CD14-positive monocyte (primary cell): Measurements from ENCODE around the gene ZNF688. TPM values are rescaled to one million over a fixed set of nuclear protein-coding genes. Genes with fewer than 3 reads are reported as not detected.

Experiments
- DNase-seq, 3 donors: peaks; one replicate each; pipeline ENCODE4 v3.0.0-alpha.2; 2011 to 2022
- H2AFZ ChIP-seq: 2 replicates; pipeline ENCODE4 v1.6.0; 2012; ENCODE audit warnings: mild to moderate bottlenecking, low read depth, low read length, inconsistent platforms; ENCODE audit not compliant: insufficient read depth, poor library complexity, severe bottlenecking
- H3K27ac ChIP-seq, 2 donors: 1 replicate in 1 of 2; 2 replicates in 1 of 2; pipeline ENCODE4 v1.5.1; 2012 to 2013; ENCODE audit warnings: low read length in 2 of 2, control low read depth in 1 of 2, inconsistent platforms in 1 of 2, low read depth in 1 of 2, mild to moderate bottlenecking in 1 of 2
- H3K27me3 ChIP-seq, 2 donors: one replicate each; pipeline versions ENCODE4 v1.6.0 to v1.6.1; 2011 to 2013; ENCODE audit warnings: low read length in 2 of 2; ENCODE audit not compliant: control insufficient read depth in 2 of 2, insufficient read depth in 2 of 2
- H3K36me3 ChIP-seq, 2 donors: replicated peaks in 1 of 2; 1 replicate in 1 of 2; 2 replicates in 1 of 2; pipeline versions ENCODE4 v1.5.1 to v1.6.1; 2012 to 2013; ENCODE audit warnings: low read length in 2 of 2, control low read depth in 1 of 2, inconsistent platforms in 1 of 2, mild to moderate bottlenecking in 1 of 2; ENCODE audit not compliant: insufficient read depth in 2 of 2, control insufficient read depth in 1 of 2
- H3K4me1 ChIP-seq, 2 donors: 1 replicate in 1 of 2; 2 replicates in 1 of 2; pipeline versions ENCODE4 v1.5.1 to v1.6.1; 2012 to 2013; ENCODE audit warnings: low read length in 2 of 2, control low read depth in 1 of 2, inconsistent platforms in 1 of 2, mild to moderate bottlenecking in 1 of 2, moderate library complexity in 1 of 2; ENCODE audit not compliant: insufficient read depth in 2 of 2, control insufficient read depth in 1 of 2
- H3K4me2 ChIP-seq: replicated peaks from 2 replicates; pipeline ENCODE3; 2012; ENCODE audit warnings: low read length, moderate library complexity, mild to moderate bottlenecking; ENCODE audit not compliant: poor library complexity, severe bottlenecking; ENCODE audit errors: extremely low read depth
- H3K4me3 ChIP-seq, 3 experiments: fragments of 200-600 bp in 1 of 3; sonication (generic) in 1 of 3; replicated peaks in 1 of 3; 1 replicate in 2 of 3; 2 replicates in 1 of 3; pipeline ENCODE4 v1.5.1; 2011 to 2013; ENCODE audit warnings: low read length in 3 of 3, mild to moderate bottlenecking in 3 of 3, control low read depth in 2 of 3, low read depth in 2 of 3, inconsistent platforms in 1 of 3, moderate library complexity in 1 of 3
- H3K79me2 ChIP-seq: 2 replicates; pipeline ENCODE4 v1.6.0; 2012; ENCODE audit warnings: mild to moderate bottlenecking, control low read depth, inconsistent platforms, low read length, moderate library complexity; ENCODE audit not compliant: insufficient read depth
- H3K9ac ChIP-seq: 2 replicates; pipeline ENCODE4 v1.6.0; 2017; ENCODE audit warnings: low read length, mild to moderate bottlenecking; ENCODE audit not compliant: insufficient read depth, poor library complexity, severe bottlenecking
- H3K9me3 ChIP-seq, 2 donors: replicated peaks in 1 of 2; 1 replicate in 1 of 2; 2 replicates in 1 of 2; pipeline versions ENCODE4 v1.5.1 to v1.6.1; 2012 to 2013; ENCODE audit warnings: low read length in 2 of 2, control low read depth in 1 of 2; ENCODE audit not compliant: control insufficient read depth in 1 of 2, insufficient read depth in 1 of 2
- H4K20me1 ChIP-seq: 2 replicates; pipeline ENCODE4 v1.6.0; 2012; ENCODE audit warnings: mild to moderate bottlenecking, low read length, control low read depth, moderate library complexity; ENCODE audit not compliant: insufficient read depth
- H3K27ac Mint-ChIP-seq, 7 donors: one replicate each; pipeline ENCODE4 v1.8.0; 2020; ENCODE audit warnings: mild to moderate bottlenecking in 7 of 7, mixed read lengths in 7 of 7, moderate library complexity in 6 of 7, inconsistent platforms in 2 of 7
- H3K27me3 Mint-ChIP-seq, 3 donors: one replicate each; pipeline ENCODE4 v1.8.0; 2021 to 2022; ENCODE audit warnings: low read depth in 3 of 3, mild to moderate bottlenecking in 3 of 3, mixed read lengths in 3 of 3, moderate library complexity in 3 of 3, inconsistent platforms in 1 of 3
- H3K36me3 Mint-ChIP-seq, 2 donors: one replicate each; pipeline ENCODE4 v1.8.0; 2020; ENCODE audit warnings: mixed read lengths in 2 of 2, inconsistent platforms in 1 of 2, mild to moderate bottlenecking in 1 of 2
- H3K4me1 Mint-ChIP-seq: one replicate; pipeline ENCODE4 v1.8.0; 2020; ENCODE audit warnings: mild to moderate bottlenecking, mixed read lengths
- H3K4me3 Mint-ChIP-seq, 2 donors: one replicate each; pipeline ENCODE4 v1.8.0; 2020; ENCODE audit warnings: mild to moderate bottlenecking in 2 of 2, mixed read lengths in 2 of 2, moderate library complexity in 1 of 2
- H3K9me3 Mint-ChIP-seq, 7 donors: one replicate each; pipeline ENCODE4 v1.8.0; 2020 to 2022; ENCODE audit warnings: mixed read lengths in 7 of 7, mild to moderate bottlenecking in 6 of 7, moderate library complexity in 6 of 7, inconsistent platforms in 2 of 7
- WGBS: methylation state at CpG from one replicate; pipeline ENCODE4 v1.1.5; 2013; ENCODE audit warnings: missing lambda C conversion rate; ENCODE audit not compliant: insufficient coverage; 5-methylcytosine and 5-hydroxymethylcytosine counted together
- intact Hi-C, 2 donors: fragments of 100-400 bp; cut with micrococcal nuclease; formaldehyde crosslinking; loops; one replicate each; pipeline versions ENCODE4 v1.15.0 to v1.15.1; 2023
- polyA plus RNA-seq, 3 donors: library from polyadenylated mRNA; depleted of rRNA in 1 of 3; unstranded in 2 of 3; stranded (reverse) in 1 of 3; fragments of 300-500 nt in 2 of 3; fragments of >200 nt in 1 of 3; fragmentation: Illumina TruSeq in 2 of 3; gene quantifications; 1 replicate in 2 of 3; 2 replicates in 1 of 3; pipeline ENCODE4 v1.2.3, GENCODE V29; 2012 to 2021
- TF ChIP-seq, protein P1 (sequence below): fragments of 200-600 bp; IDR thresholded peaks from one replicate; pipeline ENCODE4 v1.8.0; 2022; ENCODE audit warnings: antibody characterized with exemption, mild to moderate bottlenecking

Gene ZNF688
- polyA plus RNA-seq, 3 donors, result 10.3 to 24.1 (median 18.9) TPM

DNA sequence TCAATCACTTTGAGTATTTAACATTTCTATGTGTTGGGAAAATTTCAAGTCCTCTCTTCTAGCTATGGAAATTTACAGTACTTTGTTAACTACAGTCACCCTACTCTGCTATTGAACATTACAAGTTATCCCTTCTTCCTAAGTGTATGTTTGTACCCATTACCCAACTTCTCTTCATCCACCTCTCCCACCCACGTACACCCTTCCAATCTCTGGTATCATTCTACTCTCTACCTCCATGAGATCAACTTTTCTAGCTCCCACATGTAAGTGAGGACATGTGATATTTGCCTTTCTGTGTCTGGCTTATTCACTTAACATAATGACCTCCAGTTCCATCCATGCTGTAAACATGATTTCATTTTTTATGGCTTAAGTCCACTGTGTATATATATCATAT lies 3.2 kb upstream of the ZNF688 start:
- Histone ChIP-seq H3K79me2 (peaks cover 24% of the 10 kb centered on the region), H3K9me3 (no peaks in the 10 kb centered on the region), H3K4me2 (no peak overlapping the region), H3K4me3 (no peak overlapping the region), H3K27me3 (no peaks in the 10 kb centered on the region), H3K27ac (no peak overlapping the region), H3K36me3 (peaks cover 13 to 22% of the 10 kb centered on the region in 2 donors), H3K4me1 (peaks cover 25 to 38% of the 10 kb centered on the region in 2 donors), H4K20me1 (no peaks in the 10 kb centered on the region), H3K9ac (no peak overlapping the region), H2AFZ (no peak overlapping the region)
- H3K4me3 Mint-ChIP-seq, result no peak overlapping the region
- WGBS, result 100% methylated on average over 1 of the region's 1 CpG
- peak overlapping the region in 2 of 7 donors; percentile 7 to 38 for H3K27ac Mint-ChIP-seq
- intact Hi-C loops, result loop anchor here (5.0 kb wide), 2 partner anchors 37 to 83 kb away; partner anchors contain the start of gene FBRS (in 1 of the 2)
- peaks cover 0 to 1% (median 1%) of the 10 kb centered on the region in 3 donors for H3K27me3 Mint-ChIP-seq
- peaks cover 30% of the 10 kb centered on the region for H3K4me1 Mint-ChIP-seq
- TF ChIP-seq, protein P1, sequence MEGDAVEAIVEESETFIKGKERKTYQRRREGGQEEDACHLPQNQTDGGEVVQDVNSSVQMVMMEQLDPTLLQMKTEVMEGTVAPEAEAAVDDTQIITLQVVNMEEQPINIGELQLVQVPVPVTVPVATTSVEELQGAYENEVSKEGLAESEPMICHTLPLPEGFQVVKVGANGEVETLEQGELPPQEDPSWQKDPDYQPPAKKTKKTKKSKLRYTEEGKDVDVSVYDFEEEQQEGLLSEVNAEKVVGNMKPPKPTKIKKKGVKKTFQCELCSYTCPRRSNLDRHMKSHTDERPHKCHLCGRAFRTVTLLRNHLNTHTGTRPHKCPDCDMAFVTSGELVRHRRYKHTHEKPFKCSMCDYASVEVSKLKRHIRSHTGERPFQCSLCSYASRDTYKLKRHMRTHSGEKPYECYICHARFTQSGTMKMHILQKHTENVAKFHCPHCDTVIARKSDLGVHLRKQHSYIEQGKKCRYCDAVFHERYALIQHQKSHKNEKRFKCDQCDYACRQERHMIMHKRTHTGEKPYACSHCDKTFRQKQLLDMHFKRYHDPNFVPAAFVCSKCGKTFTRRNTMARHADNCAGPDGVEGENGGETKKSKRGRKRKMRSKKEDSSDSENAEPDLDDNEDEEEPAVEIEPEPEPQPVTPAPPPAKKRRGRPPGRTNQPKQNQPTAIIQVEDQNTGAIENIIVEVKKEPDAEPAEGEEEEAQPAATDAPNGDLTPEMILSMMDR, result no peak
- no peak for DNase-seq
- no peaks in the 10 kb centered on the region for H3K9me3 Mint-ChIP-seq
- peaks cover 7 to 21% of the 10 kb centered on the region in 2 donors for H3K36me3 Mint-ChIP-seq

DNA sequence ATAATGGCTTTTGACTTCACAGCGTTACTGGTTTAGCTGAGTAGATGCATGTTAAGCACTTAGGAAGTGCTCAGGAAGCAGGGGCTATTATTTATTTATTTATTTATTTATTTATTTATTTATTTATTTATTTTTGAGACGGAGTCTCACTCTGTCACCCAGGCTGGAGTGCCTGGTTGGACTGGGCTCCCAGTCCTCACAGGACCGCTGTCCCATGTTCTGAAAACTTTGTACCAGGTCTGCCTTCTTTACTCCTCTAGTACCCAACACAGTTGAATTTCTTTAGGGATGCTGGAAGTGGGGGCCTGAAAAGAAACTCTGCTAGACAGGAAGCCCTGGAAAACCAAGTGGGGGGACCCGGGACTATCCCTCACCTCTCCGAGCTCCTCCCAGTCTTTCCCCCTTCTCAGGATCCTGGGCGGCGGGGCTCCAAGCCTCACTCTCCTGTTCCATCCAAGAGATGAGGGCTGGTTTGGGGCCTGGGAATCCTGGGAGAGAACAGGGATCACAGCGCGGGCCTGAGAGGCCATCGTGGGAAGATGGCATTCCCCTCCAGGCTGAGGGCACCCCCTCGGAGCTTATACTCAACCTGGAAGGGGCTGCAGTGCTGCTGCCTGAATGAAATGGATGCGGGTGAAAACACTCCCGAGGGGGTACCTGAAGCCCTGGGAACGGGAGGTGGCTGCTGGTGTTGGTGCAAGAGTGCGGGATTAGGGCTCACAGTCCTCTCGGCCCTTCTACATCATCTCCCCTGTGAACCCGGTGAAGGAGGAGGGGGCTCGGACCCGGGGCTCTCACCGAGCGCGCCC lies 674 bp downstream of the ZNF688 start:
- Histone ChIP-seq H3K4me1 (peaks cover 48 to 64% of the 10 kb centered on the region in 2 donors), H3K9me3 (no peaks in the 10 kb centered on the region), H2AFZ (peak overlapping the region; percentile 89), H3K36me3 (no peaks in the 10 kb centered on the region), H3K27me3 (no peaks in the 10 kb centered on the region), H3K4me2 (peak overlapping the region; percentile 97), H3K4me3 (peak overlapping the region; percentile 81 to 87 (median 87)), H3K79me2 (peaks cover 17% of the 10 kb centered on the region), H3K27ac (peak overlapping the region; percentile 73 to 90), H3K9ac (peak overlapping the region; percentile 86), H4K20me1 (no peaks in the 10 kb centered on the region)
- DNase-seq, result no peak
- WGBS, result 2% methylated on average over 7 of the region's 22 CpGs
- TF ChIP-seq, protein P1, result no peak
- Mint-ChIP-seq H3K36me3 (no peaks in the 10 kb centered on the region), H3K27ac (peak overlapping the region; percentile 70 to 91 (median 88)), H3K9me3 (no peaks in the 10 kb centered on the region), H3K4me3 (peak overlapping the region; percentile 81 to 91), H3K4me1 (peaks cover 51% of the 10 kb centered on the region), H3K27me3 (peaks cover 1 to 2% (median 2%) of the 10 kb centered on the region in 3 donors)
- intact Hi-C loops, result loop anchor here (5.0 kb wide), 2 partner anchors 34 to 86 kb away; partner anchors contain the start of gene FBRS (in 1 of the 2)
